ENCODE data around the gene PPOX. TPM values are rescaled to one million over a fixed set of nuclear protein-coding genes. Genes with fewer than 3 reads are reported as not detected.

PPOX gene
- total RNA-seq, 2 donors from 2014 or later = 13.8 to 42.6 TPM

GRCh38 chr1:161188381-161188780, 22.2 kb downstream of the PPOX start:
- WGBS = 90% methylated on average over 6 of the region's 6 CpGs
- Histone ChIP-seq H3K27me3 (replicated peaks; ENCODE audit: insufficient read depth) (no peaks in the 10 kb centered on the region), H3K27ac (no peak overlapping the region), H3K4me3 (no peak overlapping the region), H3K36me3 (no peaks in the 10 kb centered on the region), H3K9me3 (no peaks in the 10 kb centered on the region), H3K4me1 (replicated peaks) (no peaks in the 10 kb centered on the region)
- intact Hi-C loops (cut with DNase I) = no loop called here
- TF ChIP-seq POLR2AphosphoS5 (IDR thresholded peaks at IDR 0.05) (no peak), POLR2A (IDR thresholded peaks at IDR 0.05) (no peak), CTCF (IDR thresholded peaks at IDR 0.05) (no peak)
- no peak for DNase-seq (ENCODE audit: low spot score)

DNA sequence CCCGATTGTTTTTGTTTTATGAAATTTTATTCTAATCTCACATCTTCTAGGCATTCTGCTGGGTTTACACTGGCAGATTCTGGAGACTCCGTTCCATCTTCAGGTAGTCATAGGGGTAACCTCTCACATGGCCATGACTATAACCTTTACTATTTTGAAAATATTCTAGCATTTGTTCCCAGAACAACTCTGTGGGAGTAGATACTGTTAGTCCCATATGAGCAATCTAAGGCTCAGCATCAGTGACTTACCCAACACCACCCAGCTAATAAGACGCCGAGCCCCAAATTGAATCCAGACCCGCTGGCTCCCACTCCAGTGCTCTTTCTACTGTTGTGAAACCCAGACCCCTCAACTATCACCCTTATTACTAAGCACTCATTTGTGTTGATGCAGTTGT, 22.8 kb downstream of the PPOX start:
- DNase-seq (ENCODE audit: low spot score) = no peak
- no peaks in the 10 kb centered on the region for H3K36me3 ChIP-seq
- no peaks in the 10 kb centered on the region for H3K27me3 ChIP-seq (replicated peaks; ENCODE audit: insufficient read depth)
- TF ChIP-seq CTCF (IDR thresholded peaks at IDR 0.05) = no peak
- TF ChIP-seq POLR2A (IDR thresholded peaks at IDR 0.05) = no peak
- no peak for TF ChIP-seq POLR2AphosphoS5 (IDR thresholded peaks at IDR 0.05)
- WGBS = 94% methylated on average over 5 of the region's 5 CpGs
- no peak overlapping the region for H3K27ac ChIP-seq
- no peak overlapping the region for H3K4me3 ChIP-seq
- H3K9me3 ChIP-seq = no peaks in the 10 kb centered on the region
- no peaks in the 10 kb centered on the region for H3K4me1 ChIP-seq (replicated peaks)
- intact Hi-C loops (cut with DNase I) = no loop called here

DNA sequence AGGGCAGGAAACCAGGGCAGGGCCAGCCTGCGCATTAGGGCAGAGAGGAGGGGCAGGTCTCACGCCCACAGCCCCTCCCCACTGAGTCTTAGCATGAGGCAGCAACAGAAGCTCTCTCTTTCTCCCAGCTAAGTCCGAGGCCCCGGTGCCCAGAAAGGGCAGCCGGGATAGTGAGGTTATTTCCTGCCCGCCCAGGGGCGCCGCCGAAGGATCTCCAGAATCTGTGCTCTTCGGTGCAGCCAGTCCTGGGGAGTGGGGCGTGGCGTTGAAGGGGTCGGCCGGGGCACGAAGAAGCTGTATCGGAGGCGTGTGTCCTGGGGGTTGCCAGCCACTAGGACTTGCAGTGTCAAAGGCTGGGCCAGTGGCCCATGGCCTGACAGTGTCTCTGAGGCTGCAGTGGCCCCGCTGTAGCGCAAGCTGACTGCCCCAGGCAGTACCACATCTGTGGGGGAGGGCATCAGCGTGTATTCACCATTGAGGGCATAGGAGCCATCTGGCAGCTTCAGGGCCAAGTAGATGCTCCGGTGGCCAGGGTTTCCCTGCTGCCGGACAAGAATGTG, 24.8 kb downstream of the PPOX start:
- DNase-seq (ENCODE audit: low spot score) = no peak
- no peaks in the 10 kb centered on the region for H3K27me3 ChIP-seq (replicated peaks; ENCODE audit: insufficient read depth)
- TF ChIP-seq POLR2A (IDR thresholded peaks at IDR 0.05) (no peak), CTCF (IDR thresholded peaks at IDR 0.05) (no peak), POLR2AphosphoS5 (IDR thresholded peaks at IDR 0.05) (no peak)
- no peaks in the 10 kb centered on the region for H3K36me3 ChIP-seq
- no peak overlapping the region for H3K4me3 ChIP-seq
- H3K27ac ChIP-seq = no peak overlapping the region
- H3K4me1 ChIP-seq (replicated peaks) = no peaks in the 10 kb centered on the region
- H3K9me3 ChIP-seq = no peaks in the 10 kb centered on the region
- WGBS = 69% methylated on average over 22 of the region's 22 CpGs
- intact Hi-C loops (cut with DNase I) = no loop called here

DNA sequence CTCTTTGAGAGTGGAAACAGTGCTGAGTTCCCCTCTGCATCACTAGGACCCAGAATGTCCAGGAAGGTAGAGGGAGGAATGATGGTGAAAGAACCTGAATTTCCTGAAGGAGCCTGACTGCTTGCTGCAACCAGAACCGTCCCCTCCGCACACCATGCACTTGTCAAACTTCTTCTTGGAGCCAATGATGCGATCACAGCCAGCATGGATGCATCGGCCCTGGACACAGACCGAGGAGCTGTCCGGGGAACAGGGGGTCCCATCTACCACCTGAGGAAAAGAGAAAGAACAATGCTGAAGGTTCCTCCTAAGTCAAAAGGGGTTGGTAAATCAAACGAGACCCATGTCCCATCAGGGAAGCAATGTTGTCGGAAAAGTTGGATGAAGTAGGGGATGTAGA, 25.7 kb downstream of the PPOX start:
- no peaks in the 10 kb centered on the region for H3K9me3 ChIP-seq
- H3K4me1 ChIP-seq (replicated peaks) = no peaks in the 10 kb centered on the region
- DNase-seq (ENCODE audit: low spot score) = no peak
- TF ChIP-seq POLR2AphosphoS5 (IDR thresholded peaks at IDR 0.05) (no peak), POLR2A (IDR thresholded peaks at IDR 0.05) (no peak), CTCF (IDR thresholded peaks at IDR 0.05) (no peak)
- no peak overlapping the region for H3K4me3 ChIP-seq
- no peaks in the 10 kb centered on the region for H3K36me3 ChIP-seq
- intact Hi-C loops (cut with DNase I) = no loop called here
- WGBS = 55% methylated on average over 8 of the region's 8 CpGs
- H3K27ac ChIP-seq = no peak overlapping the region
- no peaks in the 10 kb centered on the region for H3K27me3 ChIP-seq (replicated peaks; ENCODE audit: insufficient read depth)

Data from prostate gland (tissue), 2 donors.